Coronary artery (tissue), 2 donors: Measurements from ENCODE around the gene CD99L2.
"Not testable (repeated sequence)": the region's sequence is repeated elsewhere in the genome, so short reads cannot be mapped to it uniquely, and the experiment has no call there.

Source experiments
- DNase-seq: peaks from one replicate; pipeline ENCODE4 v3.0.0-alpha.2; 2017; ENCODE audit warnings: low spot score
- H3K27ac ChIP-seq, 2 donors: fragments of 200-600 bp; sonication (generic); one replicate each; pipeline ENCODE4 v1.5.1; 2016 to 2019
- H3K4me3 ChIP-seq: fragments of 200-600 bp; sonication (generic); 2 replicates; pipeline ENCODE4 v1.5.1; 2016; ENCODE audit warnings: mild to moderate bottlenecking, moderate library complexity
- TF ChIP-seq, protein P1 (sequence below): fragments of 200-600 bp; sonication (generic); IDR thresholded peaks from one replicate; pipeline ENCODE4 v1.5.1; 2019; ENCODE audit warnings: antibody characterized with exemption

CD99L2 gene

GRCh38 chrX:150833454-150834056 lies 64.9 kb downstream of the CD99L2 start:
- H3K27ac ChIP-seq = no peak overlapping the region
- DNase-seq = no peak
- no peak overlapping the region for H3K4me3 ChIP-seq
- TF ChIP-seq, protein P1, sequence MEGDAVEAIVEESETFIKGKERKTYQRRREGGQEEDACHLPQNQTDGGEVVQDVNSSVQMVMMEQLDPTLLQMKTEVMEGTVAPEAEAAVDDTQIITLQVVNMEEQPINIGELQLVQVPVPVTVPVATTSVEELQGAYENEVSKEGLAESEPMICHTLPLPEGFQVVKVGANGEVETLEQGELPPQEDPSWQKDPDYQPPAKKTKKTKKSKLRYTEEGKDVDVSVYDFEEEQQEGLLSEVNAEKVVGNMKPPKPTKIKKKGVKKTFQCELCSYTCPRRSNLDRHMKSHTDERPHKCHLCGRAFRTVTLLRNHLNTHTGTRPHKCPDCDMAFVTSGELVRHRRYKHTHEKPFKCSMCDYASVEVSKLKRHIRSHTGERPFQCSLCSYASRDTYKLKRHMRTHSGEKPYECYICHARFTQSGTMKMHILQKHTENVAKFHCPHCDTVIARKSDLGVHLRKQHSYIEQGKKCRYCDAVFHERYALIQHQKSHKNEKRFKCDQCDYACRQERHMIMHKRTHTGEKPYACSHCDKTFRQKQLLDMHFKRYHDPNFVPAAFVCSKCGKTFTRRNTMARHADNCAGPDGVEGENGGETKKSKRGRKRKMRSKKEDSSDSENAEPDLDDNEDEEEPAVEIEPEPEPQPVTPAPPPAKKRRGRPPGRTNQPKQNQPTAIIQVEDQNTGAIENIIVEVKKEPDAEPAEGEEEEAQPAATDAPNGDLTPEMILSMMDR = no peak

- Histone ChIP-seq H3K4me3 (no peak overlapping the region), H3K27ac (no peak overlapping the region)
- no peak for DNase-seq
- TF ChIP-seq, protein P1 = no peak
These were observed 66.6 kb downstream of the CD99L2 start for GRCh38 chrX:150831863-150832262.

DNA sequence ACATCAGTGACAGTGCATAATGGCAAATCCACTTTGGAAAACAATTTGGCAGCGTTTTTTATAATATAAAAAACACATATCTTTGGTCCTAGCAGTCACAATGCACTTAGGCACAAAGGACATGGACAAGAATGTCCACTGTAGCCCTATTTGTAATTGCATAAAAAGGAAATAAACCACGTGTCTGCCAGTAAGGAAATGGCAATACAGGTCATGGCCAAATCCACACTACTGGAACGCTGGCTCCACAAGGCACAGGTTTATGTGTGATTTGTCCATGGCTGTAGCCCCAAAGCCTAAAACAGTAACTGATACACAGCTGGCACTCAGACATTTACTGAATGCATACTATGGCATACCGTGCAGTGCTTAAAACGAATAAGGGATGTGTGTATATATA lies 69.7 kb downstream of the CD99L2 start:
- DNase-seq = no peak
- Histone ChIP-seq H3K27ac (no peak overlapping the region), H3K4me3 (no peak overlapping the region)
- TF ChIP-seq, protein P1 = no peak

DNA sequence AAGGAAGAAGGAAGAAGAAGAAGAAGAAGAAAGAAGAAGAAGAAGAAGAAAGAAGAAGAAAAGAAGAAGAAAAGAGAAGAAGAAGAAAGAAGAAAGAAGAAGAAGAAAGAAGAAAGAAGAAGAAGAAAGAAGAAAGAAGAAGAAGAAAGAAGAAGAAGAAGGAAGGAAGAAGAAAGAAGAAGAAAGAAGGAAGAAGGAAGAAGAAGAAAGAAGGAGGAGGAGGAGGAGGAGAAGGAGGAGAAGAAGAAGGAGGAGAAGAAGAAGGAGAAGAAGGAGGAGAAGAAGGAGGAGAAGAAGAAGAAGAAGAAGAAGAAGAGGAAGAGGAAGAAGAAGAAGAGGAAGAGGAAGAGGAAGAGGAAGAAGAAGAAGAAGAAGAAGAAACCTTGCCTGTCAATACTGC lies 74.1 kb downstream of the CD99L2 start:
- not testable (repeated sequence) for DNase-seq, H3K4me3 ChIP-seq, H3K27ac ChIP-seq

DNA sequence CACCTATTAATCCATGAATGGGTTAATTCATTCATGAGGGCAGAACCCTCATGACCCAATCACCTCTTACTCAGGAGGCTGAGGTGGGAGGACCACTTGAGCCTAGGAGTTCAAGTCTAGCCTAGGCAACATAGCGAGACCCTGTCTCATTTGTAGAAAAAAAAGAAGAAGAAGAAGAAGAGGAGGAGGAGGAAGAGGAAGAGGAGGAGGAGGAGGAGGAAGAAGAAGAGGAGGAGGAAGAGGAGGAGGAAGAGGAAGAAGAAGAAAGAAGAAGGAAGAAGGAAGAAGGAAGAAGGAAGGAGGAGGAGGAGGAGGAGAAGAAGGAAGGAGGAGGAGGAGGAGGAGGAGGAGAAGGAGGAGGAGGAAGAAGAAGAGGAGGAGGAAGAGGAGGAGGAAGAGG lies 74.6 kb downstream of the CD99L2 start:
- not testable (repeated sequence) for H3K4me3 ChIP-seq, H3K27ac ChIP-seq, DNase-seq

DNA sequence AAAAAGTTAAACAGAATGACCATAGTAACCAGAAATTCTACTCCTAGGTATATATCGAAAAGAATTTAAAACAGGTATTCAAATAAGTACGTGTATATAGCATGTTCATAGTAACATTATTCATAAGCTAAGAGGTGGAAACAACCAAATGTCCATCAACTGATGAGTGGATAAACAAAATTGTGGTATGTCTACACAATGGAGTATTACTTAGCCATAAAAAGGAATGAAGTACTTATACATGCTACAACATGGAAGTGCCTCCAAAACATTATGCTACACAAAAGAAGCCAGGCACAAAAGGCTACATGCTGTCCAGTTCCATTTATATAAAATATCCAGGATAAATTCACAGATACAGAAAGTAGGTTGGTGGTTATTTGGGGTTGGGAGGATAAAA lies 76.5 kb downstream of the CD99L2 start:
- TF ChIP-seq, protein P1 = no peak
- Histone ChIP-seq H3K4me3 (no peak overlapping the region), H3K27ac (no peak overlapping the region)
- no peak for DNase-seq

DNA sequence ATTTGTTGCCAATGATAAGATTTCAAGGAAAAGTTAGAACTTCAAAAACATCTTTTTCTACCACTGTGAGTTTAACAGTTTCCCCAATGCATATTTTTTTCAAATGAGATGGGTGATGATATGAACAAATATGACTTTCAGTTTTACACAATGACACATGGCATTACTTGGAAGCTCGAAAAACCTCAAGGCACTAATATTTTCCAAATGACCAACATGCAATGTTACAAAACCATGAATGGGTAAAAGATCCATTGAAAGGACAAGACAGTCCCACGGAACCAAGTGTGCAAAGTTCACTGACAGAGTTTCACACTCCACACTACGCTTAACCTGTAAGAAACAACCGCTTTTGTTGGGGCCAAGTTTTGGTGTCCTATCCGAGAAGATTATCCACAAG lies 84.5 kb downstream of the CD99L2 start:
- H3K27ac ChIP-seq = no peak overlapping the region
- TF ChIP-seq, protein P1 = no peak
- no peak overlapping the region for H3K4me3 ChIP-seq
- DNase-seq = no peak

DNA sequence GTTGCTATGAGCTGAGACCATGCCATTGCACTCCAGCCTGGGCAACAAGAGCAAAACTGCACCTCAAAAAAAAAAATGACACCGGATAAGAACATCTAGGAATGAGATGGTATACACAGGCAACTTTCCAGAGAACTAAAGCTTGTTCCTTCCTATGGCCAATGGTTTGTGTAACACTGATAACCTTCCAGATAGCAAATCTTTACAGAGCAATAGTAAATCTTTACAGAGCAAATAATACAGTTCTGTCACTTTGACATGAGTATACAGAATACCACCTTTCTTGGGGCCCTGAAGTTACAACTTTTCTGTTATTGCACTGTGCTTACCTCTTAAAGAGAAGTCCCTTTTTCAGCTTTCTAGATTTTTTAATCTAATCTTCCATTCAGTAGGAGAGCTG lies 91.6 kb downstream of the CD99L2 start:
- no peak for DNase-seq
- no peak overlapping the region for H3K4me3 ChIP-seq
- TF ChIP-seq, protein P1 = no peak
- H3K27ac ChIP-seq = no peak overlapping the region
